HepG2 (cell line): ENCODE data around the gene PC. TPM values are rescaled to one million over a fixed set of nuclear protein-coding genes. Genes with fewer than 3 reads are reported as not detected.

Experiments
- ATAC-seq: fragments of 200-7000 bp; cut with Tn5 transposase; 3 replicates; pipeline ENCODE4 v1.9.1; 2020; ENCODE audit warnings: mild to moderate bottlenecking, moderate library complexity
- BruUV-seq: library from RNA; stranded (reverse); fragments of 400-500 nt; replicated peaks from 2 replicates; lab custom pipeline; 2021; lab: Mats Ljungman, UMichigan
- CTCF ChIA-PET: fragments of 300-600 bp; formaldehyde crosslinking; extraction: SDS; loops from one replicate; lab custom pipeline; 2021; ENCODE audit warnings: low total read pairs, inconsistent platforms, low intra/inter-chr PET ratio; lab: Yijun Ruan, JAX
- POLR2A ChIA-PET: fragments of 350-600 bp; sonication (Branson Sonifier 250); formaldehyde crosslinking; loops from one replicate; lab custom pipeline; 2020; ENCODE audit warnings: antibody characterized with exemption, inconsistent platforms; lab: Yijun Ruan, JAX
- DNase-seq: peaks from one replicate; pipeline ENCODE4 v3.0.0-alpha.2; 2015; ENCODE audit warnings: low spot score
- FAIRE-seq: peaks from 3 replicates; lab custom pipeline; 2011; peaks lifted over from hg19 to GRCh38; lab: Jason Lieb, UNC
- H2AFZ ChIP-seq: one replicate; pipeline ENCODE4 v1.6.1; 2011; ENCODE audit warnings: low read length, inconsistent platforms
- H3K27ac ChIP-seq: fragments of 300-600 bp; 3 replicates; pipeline ENCODE4 v1.8.0; 2011; ENCODE audit warnings: mixed run types, mild to moderate bottlenecking, mixed read lengths, low read length, inconsistent platforms; ENCODE audit not compliant: insufficient read depth; ENCODE audit errors: extremely low read length
- H3K27me3 ChIP-seq, 2 experiments: fragments of 200-600 bp in 1 of 2; 2 replicates in 1 of 2; 3 replicates in 1 of 2; pipeline versions ENCODE4 v1.6.0 to v1.8.0; 2011; ENCODE audit warnings: low read length in 2 of 2, mild to moderate bottlenecking in 2 of 2, moderate library complexity in 2 of 2, inconsistent platforms in 1 of 2; ENCODE audit not compliant: insufficient read depth in 2 of 2, control insufficient read depth in 1 of 2
- H3K36me3 ChIP-seq, 2 experiments: fragments of 200-600 bp in 1 of 2; replicated peaks in 1 of 2; 2 replicates in 1 of 2; 3 replicates in 1 of 2; pipeline versions ENCODE4 v1.5.1 to v1.8.0; 2011; ENCODE audit warnings: low read length in 2 of 2, inconsistent platforms in 1 of 2; ENCODE audit not compliant: insufficient read depth in 2 of 2, control insufficient read depth in 1 of 2
- H3K4me1 ChIP-seq: 2 replicates; pipeline ENCODE4 v1.5.1; 2012; ENCODE audit warnings: low read length, inconsistent platforms; ENCODE audit not compliant: insufficient read depth
- H3K4me2 ChIP-seq: 2 replicates; pipeline ENCODE4 v1.6.0; 2011; ENCODE audit warnings: low read depth, low read length, inconsistent platforms
- H3K4me3 ChIP-seq, 3 experiments: fragments of 200-600 bp in 1 of 3; sonication (generic), shearing (Covaris generic) in 1 of 3; replicated peaks in 1 of 3; 2 replicates each; pipeline ENCODE4 v1.5.1; 2011 to 2016; ENCODE audit warnings: low read length in 3 of 3, inconsistent platforms in 2 of 3, low read depth in 2 of 3, mild to moderate bottlenecking in 2 of 3, control low read depth in 1 of 3, mixed read lengths in 1 of 3; ENCODE audit not compliant: insufficient read depth in 1 of 3
- H3K79me2 ChIP-seq: one replicate; pipeline ENCODE4 v1.6.1; 2011; ENCODE audit warnings: low read length, inconsistent platforms; ENCODE audit not compliant: insufficient read depth
- H3K9ac ChIP-seq: 2 replicates; pipeline ENCODE4 v1.6.0; 2011; ENCODE audit warnings: mild to moderate bottlenecking, low read depth, low read length, inconsistent platforms; ENCODE audit not compliant: insufficient read depth
- H3K9me3 ChIP-seq: 2 replicates; pipeline ENCODE4 v1.5.1; 2012; ENCODE audit warnings: mild to moderate bottlenecking, low read length
- H4K20me1 ChIP-seq: 2 replicates; pipeline ENCODE4 v1.6.0; 2011; ENCODE audit warnings: inconsistent platforms, mild to moderate bottlenecking, low read length, moderate library complexity; ENCODE audit not compliant: insufficient read depth
- ATF5 ChIP-seq: sonication (generic); formaldehyde crosslinking; IDR thresholded peaks from 2 replicates; pipeline ENCODE4 v1.4.0; 2020; ENCODE audit warnings: mild to moderate bottlenecking, low read depth, missing genetic modification reagents
- BRD4 ChIP-seq: sonication (generic); formaldehyde crosslinking; IDR thresholded peaks from 2 replicates; pipeline ENCODE4 v1.4.0; 2020; ENCODE audit warnings: missing genetic modification reagents
- CBX2 ChIP-seq, 2 experiments: fragments of 200-600 bp in 1 of 2; sonication (generic); formaldehyde crosslinking in 1 of 2; IDR thresholded peaks; 2 replicates each; pipeline versions ENCODE4 v1.7.0 to v1.8.1; 2018 to 2022; ENCODE audit warnings: low read depth in 2 of 2, low read length in 1 of 2, mild to moderate bottlenecking in 1 of 2, missing genetic modification reagents in 1 of 2
- EHMT2 ChIP-seq: fragments of 200-600 bp; sonication (generic); IDR thresholded peaks from 2 replicates; pipeline ENCODE4 v1.7.0; 2017; ENCODE audit warnings: antibody characterized with exemption, low read depth, low read length, borderline replicate concordance
- HCFC1 ChIP-seq: fragments of 150-350 bp; IDR thresholded peaks from 2 replicates; pipeline ENCODE4 v1.6.1; 2014; ENCODE audit warnings: low read depth, low read length
- NFE2 ChIP-seq: sonication (generic); formaldehyde crosslinking; IDR thresholded peaks from 2 replicates; pipeline ENCODE4 v1.4.0; 2020; ENCODE audit warnings: missing genetic modification reagents
- PHF20 ChIP-seq: sonication (generic); formaldehyde crosslinking; IDR thresholded peaks from 2 replicates; pipeline ENCODE4 v1.5.0; 2020; ENCODE audit warnings: mild to moderate bottlenecking, missing genetic modification reagents
- PRMT3 ChIP-seq: sonication (generic); formaldehyde crosslinking; IDR thresholded peaks from 2 replicates; pipeline ENCODE4 v1.8.1; 2022; ENCODE audit warnings: low read depth, mild to moderate bottlenecking, moderate library complexity, missing genetic modification reagents, borderline replicate concordance
- ZBTB34 ChIP-seq: sonication (generic); formaldehyde crosslinking; IDR thresholded peaks from 2 replicates; pipeline ENCODE4 v1.8.0; 2022; ENCODE audit warnings: mild to moderate bottlenecking, missing genetic modification reagents
- ZFP41 ChIP-seq: sonication (generic); formaldehyde crosslinking; IDR thresholded peaks from 2 replicates; pipeline ENCODE4 v1.4.0; 2020; ENCODE audit warnings: mild to moderate bottlenecking, missing genetic modification reagents, borderline replicate concordance
- ZNF280B ChIP-seq: sonication (generic); formaldehyde crosslinking; IDR thresholded peaks from 2 replicates; pipeline ENCODE4 v1.5.0; 2020; ENCODE audit warnings: missing genetic modification reagents, mild to moderate bottlenecking, borderline replicate concordance
- ZNF282 ChIP-seq: fragments of 450-650 bp; IDR thresholded peaks from 2 replicates; pipeline ENCODE4 v1.6.1; 2018; ENCODE audit not compliant: partially characterized antibody
- ZNF331 ChIP-seq: sonication (generic); formaldehyde crosslinking; IDR thresholded peaks from 2 replicates; pipeline ENCODE4 v1.4.0; 2020; ENCODE audit warnings: missing genetic modification reagents
- ZNF44 ChIP-seq: sonication (generic); formaldehyde crosslinking; IDR thresholded peaks from 2 replicates; pipeline ENCODE4 v1.5.1; 2020; ENCODE audit warnings: mild to moderate bottlenecking, missing genetic modification reagents
- ZNF512 ChIP-seq: sonication (generic); formaldehyde crosslinking; IDR thresholded peaks from 2 replicates; pipeline ENCODE4 v1.4.0; 2020; ENCODE audit warnings: mild to moderate bottlenecking, missing genetic modification reagents
- ZNF703 ChIP-seq: sonication (generic); formaldehyde crosslinking; IDR thresholded peaks from 2 replicates; pipeline ENCODE4 v1.5.1; 2020; ENCODE audit warnings: missing genetic modification reagents, mild to moderate bottlenecking, moderate library complexity, borderline replicate concordance
- ZNF710 ChIP-seq: sonication (generic); formaldehyde crosslinking; IDR thresholded peaks from 2 replicates; pipeline ENCODE4 v1.5.0; 2020; ENCODE audit warnings: mild to moderate bottlenecking, missing genetic modification reagents, borderline replicate concordance
- ZNF792 ChIP-seq: IDR thresholded peaks from 2 replicates; pipeline ENCODE4 v1.6.1; 2016
- WGBS: methylation state at CpG from one replicate; pipeline ENCODE4 v1.1.6; 2017; ENCODE audit warnings: low lambda C conversion rate; 5-methylcytosine and 5-hydroxymethylcytosine counted together
- in situ Hi-C: cut with HindIII; loops from 2 replicates; pipeline ENCODE4 v1.10.0; 2017; ENCODE audit warnings: low pct_unique_long_range_greater_than_20kb; ENCODE audit not compliant: extremely low pct_ligation_motif_present
- intact Hi-C: fragments of 100-400 bp; cut with micrococcal nuclease; formaldehyde crosslinking; loops from one replicate; pipeline ENCODE4 v1.10.0; 2022; ENCODE audit not compliant: unreplicated experiment
- polyA plus RNA-seq, 8 experiments: library from polyadenylated mRNA; depleted of rRNA in 3 of 8; stranded (reverse) in 7 of 8; unstranded in 1 of 8; fragments of >200 nt; fragmentation: Illumina TruSeq in 4 of 8; extraction: Trizol in 4 of 8; gene quantifications; 2 replicates each; pipeline versions ENCODE4 v1.2.1 to v1.2.3, GENCODE V29; 2011 to 2016; ENCODE audit warnings: low read depth in 4 of 8, missing spikeins in 1 of 8, mixed read lengths in 1 of 8; ENCODE audit not compliant: insufficient read depth in 1 of 8
- total RNA-seq, 5 experiments: library from RNA; depleted of rRNA; stranded (reverse); fragments of >200 nt; fragmentation: Illumina TruSeq; extraction: Trizol; gene quantifications; 2 replicates each; pipeline ENCODE4 v1.2.3, GENCODE V29; 2016; ENCODE audit warnings: low read depth in 1 of 5

PC gene
- total and polyA plus RNA-seq, 2 of the 13 experiments (the other 11 are each of a cell fraction or from before 2014, with no cell fraction given), result 29.0 to 39.0 TPM

GRCh38 chr11:66933531-66933930 is 24.7 kb downstream of the PC start:
- Histone ChIP-seq H3K79me2 (no peaks in the 10 kb centered on the region), H2AFZ (no peak overlapping the region), H4K20me1 (no peaks in the 10 kb centered on the region), H3K4me1 (peaks cover 29% of the 10 kb centered on the region), H3K4me2 (no peak overlapping the region), H3K9ac (no peak overlapping the region), H3K4me3 (no peak overlapping the region), H3K27ac (no peak overlapping the region), H3K36me3 (no peaks in the 10 kb centered on the region; a peak in 1 of 5 replicates), H3K27me3 (no peaks in the 10 kb centered on the region), H3K9me3 (no peaks in the 10 kb centered on the region)
- in situ Hi-C loops (no loop called here), intact Hi-C loops (no loop called here)
- POLR2A ChIA-PET, result no interaction called here
- BruUV-seq, result no TSS peak
- FAIRE-seq (no peak), ATAC-seq (no peak), DNase-seq (no peak)
- no peak for TF ChIP-seq PHF20 (CRISPR knock-in tag)
- no peak for TF ChIP-seq ZNF710 (CRISPR knock-in tag)
- no peak for TF ChIP-seq ZBTB34 (CRISPR knock-in tag)
- no peak for TF ChIP-seq NFE2 (CRISPR knock-in tag)
- TF ChIP-seq PRMT3 (CRISPR knock-in tag), result no peak
- TF ChIP-seq ZFP41 (CRISPR knock-in tag), result no peak
- no peak for TF ChIP-seq CBX2 (IDR thresholded peaks at IDR 0.05; ENCODE audit: low read depth, low read length)
- TF ChIP-seq CBX2 (CRISPR knock-in tag; IDR thresholded peaks at IDR 0.05; ENCODE audit: low read depth), result no peak
- no peak for TF ChIP-seq ZNF512
- no peak for TF ChIP-seq ZNF792
- TF ChIP-seq HCFC1, result no peak
- no peak for TF ChIP-seq ZNF703 (CRISPR knock-in tag)
- no peak for TF ChIP-seq ZNF44 (CRISPR knock-in tag)
- no peak for TF ChIP-seq ZNF331 (CRISPR knock-in tag)
- TF ChIP-seq ZNF282, result no peak
- no peak for TF ChIP-seq EHMT2
- no peak for TF ChIP-seq ATF5 (CRISPR knock-in tag)
- TF ChIP-seq BRD4 (CRISPR knock-in tag), result no peak
- no peak for TF ChIP-seq ZNF280B
- 99% methylated on average over 3 of the region's 3 CpGs for WGBS
- CTCF ChIA-PET, result no interaction called here
